ELF-1 (cell line): ENCODE measurements around the gene NXPH1.

Experiments used
- DNase-seq: peaks from one replicate; pipeline ENCODE4 v3.0.0-alpha.2; 2016; ENCODE audit warnings: low read depth, low spot score

NXPH1 gene

DNA sequence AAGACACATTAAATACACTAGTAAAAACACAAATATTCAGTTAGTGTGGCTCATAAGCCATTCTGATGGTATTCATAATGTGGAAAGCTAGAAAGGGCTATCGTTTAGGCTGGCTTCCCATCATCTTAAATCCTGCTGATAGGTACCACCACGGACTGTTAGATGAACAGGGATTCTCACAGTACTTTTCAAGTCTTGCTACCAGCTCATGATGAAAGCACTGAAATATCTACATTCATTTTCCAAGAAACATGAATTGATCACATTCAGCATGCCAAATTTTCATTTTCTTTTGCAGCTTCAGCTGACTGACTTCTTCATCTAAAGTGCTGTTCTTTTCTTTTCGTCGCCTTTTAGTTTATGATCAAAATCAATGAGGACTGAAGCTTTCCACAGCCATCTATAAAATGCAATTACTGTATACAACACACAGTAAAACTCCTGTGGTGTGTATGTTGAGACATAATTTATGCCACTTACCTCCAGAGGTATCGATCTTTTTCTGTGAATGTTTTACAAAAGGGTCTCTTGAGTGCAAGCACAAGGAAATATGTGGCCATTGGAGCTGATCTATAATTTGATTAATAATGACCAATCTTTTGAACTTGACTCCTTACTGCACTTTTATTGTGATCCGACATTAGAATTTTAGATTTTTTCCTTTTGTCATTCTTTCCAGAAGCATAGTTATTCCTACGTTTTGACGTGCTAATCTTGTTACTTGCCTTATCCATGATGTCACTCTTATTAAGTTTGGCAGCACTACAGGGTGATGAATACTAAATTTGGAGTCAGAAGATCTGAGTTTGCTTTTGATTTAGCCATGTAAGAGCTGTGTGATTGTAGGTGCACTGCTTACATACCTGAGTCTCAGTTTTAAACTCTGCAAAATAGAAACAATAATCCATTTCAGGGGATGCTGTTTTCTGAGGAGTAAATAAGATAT, 58.4 kb downstream of the NXPH1 start:
- DNase-seq = no peak

GRCh38 chr7:8499128-8499527, 65.7 kb downstream of the NXPH1 start:
- no peak for DNase-seq

- no peak for DNase-seq
Measured at GRCh38 chr7:8500286-8500685, 66.9 kb downstream of the NXPH1 start.

DNA sequence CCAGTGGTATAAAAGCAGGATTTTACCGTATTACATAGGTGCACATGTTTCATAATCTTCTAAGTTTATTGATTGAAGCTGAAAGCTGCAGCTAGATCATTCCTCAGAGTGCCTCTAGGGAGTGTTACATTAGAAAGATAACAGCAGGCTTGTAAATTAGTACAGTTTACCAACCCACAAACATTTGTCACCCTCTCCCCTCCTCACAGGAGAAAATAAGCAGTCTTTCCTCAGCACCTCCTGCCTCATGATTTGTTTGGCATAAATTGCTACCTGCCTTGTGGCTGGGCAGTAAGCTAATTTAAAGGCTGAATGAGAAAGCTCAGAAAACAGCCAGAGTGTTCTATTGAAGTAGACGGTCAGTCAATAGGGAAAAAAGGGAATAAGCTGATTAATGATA, 74.2 kb downstream of the NXPH1 start:
- DNase-seq = no peak

- DNase-seq = no peak
Measured at GRCh38 chr7:8509621-8510020, 76.2 kb downstream of the NXPH1 start.

GRCh38 chr7:8511855-8512254, 78.4 kb downstream of the NXPH1 start:
- DNase-seq = no peak

- DNase-seq = no peak
Measured at GRCh38 chr7:8514781-8515519, 81.5 kb downstream of the NXPH1 start.

GRCh38 chr7:8515640-8516185, 82.3 kb downstream of the NXPH1 start:
- DNase-seq = no peak

GRCh38 chr7:8516976-8517375, 83.6 kb downstream of the NXPH1 start:
- DNase-seq = no peak

DNA sequence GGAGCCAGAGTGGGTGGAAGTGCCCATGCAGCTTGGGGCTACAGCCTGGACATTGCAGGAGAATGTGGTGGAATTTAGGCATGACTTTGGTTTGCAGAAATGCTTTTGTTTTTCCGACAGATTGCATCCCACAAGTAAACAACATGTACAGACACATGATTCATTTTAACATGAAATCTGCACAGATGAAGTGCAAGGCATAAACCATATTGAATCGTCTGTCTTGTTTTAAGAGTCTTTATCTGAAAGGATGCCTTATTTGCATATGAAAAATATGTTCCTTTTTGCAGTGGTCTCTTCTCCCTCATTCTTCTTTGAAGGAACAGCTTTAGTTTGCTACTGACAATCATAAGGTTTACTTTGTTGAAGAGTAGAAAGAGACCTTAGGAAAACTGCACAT, 94.9 kb downstream of the NXPH1 start:
- no peak for DNase-seq

- no peak for DNase-seq
Measured at GRCh38 chr7:8531991-8532515, 98.6 kb downstream of the NXPH1 start.

- no peak for DNase-seq
Measured at GRCh38 chr7:8536431-8536830, 103.0 kb downstream of the NXPH1 start.

DNA sequence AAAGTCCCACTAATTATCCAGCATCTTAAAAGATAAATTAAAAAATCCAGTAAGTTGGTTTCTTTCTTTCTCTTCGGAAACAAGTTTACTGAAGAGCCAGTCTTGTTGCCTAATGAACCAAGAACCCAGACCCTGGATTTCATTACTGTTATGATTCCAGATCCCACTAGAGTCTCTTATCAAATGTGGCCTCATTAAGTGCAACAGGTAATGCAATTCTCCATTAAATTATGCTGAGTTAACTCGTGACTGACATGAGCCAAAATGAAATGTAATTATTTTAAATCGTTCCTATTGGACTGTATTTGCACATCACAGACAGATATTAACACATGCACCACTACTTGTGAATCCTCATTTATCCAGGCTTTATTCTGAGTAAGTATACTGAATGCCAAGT, 115.6 kb downstream of the NXPH1 start:
- no peak for DNase-seq

- no peak for DNase-seq
Measured at GRCh38 chr7:8560501-8560900, 127.1 kb downstream of the NXPH1 start.

GRCh38 chr7:8561449-8561848, 128.0 kb downstream of the NXPH1 start:
- no peak for DNase-seq

DNA sequence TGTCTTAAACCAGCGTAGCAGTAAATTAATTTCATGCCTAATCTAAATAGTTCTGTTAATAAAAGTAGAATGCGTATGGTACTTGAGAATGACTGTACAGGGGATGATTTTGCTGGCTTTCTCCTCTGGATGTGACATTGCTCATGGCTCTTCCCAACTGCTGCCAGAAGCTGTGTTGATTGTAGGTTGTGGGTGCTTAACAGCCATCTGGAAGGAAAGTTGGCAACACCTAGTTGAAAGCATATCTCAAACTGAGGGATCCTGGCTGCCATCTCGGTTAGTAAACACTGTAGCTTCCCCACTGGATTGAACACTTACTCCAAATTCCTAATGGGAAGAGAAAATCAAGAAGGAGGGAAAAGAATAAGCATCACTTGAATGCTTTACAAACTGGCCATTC, 130.9 kb downstream of the NXPH1 start:
- no peak for DNase-seq

GRCh38 chr7:8566016-8566415, 132.6 kb downstream of the NXPH1 start:
- no peak for DNase-seq

- DNase-seq = no peak
Measured at GRCh38 chr7:8567626-8568025, 134.2 kb downstream of the NXPH1 start.

DNA sequence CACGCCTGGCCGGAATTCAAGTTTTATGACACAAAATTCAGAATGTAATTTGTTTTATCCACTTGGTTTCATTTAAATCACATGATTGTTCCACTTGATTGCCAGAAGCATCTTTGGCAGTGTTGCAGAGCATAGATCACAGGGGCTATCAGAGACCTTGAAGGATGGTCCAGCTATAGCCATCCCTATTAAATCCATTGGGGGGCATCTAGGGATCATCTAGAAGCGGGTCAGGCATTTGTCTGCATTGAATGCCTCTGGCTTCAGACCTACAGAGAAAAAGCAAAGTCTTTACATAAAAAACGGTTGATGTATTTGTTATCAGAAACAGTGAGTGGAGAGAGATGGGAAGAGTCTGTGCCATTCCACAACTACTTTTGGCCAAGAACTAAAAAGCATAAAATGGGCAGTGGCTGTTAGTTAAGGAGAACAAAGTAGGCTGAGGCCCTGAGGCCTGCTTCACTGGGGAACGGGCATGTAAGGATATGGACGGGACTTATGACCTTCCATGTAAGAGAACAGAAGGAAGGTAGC, 146.3 kb downstream of the NXPH1 start:
- no peak for DNase-seq

DNA sequence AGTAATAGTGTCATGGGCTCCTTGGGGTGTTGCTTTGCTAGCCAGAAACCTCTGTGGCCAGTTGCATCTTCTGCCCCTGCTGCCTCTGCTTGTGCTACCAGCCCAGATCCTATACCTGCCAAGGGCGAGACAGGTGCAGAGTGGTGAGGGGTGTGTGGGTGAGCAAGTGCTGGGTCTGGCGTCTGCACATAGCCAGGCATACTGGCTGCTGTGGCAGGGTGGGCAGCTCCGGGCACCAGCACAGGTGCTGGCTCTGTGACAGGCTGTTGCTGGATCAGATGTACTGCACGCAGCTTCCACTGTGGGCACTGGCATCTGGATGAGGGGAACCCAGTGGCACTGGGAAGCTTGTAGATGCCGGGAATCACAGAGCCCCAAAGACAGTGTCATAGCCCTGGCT, 148.4 kb downstream of the NXPH1 start:
- DNase-seq = no peak

GRCh38 chr7:8582728-8583127, 149.3 kb downstream of the NXPH1 start:
- DNase-seq = no peak

DNA sequence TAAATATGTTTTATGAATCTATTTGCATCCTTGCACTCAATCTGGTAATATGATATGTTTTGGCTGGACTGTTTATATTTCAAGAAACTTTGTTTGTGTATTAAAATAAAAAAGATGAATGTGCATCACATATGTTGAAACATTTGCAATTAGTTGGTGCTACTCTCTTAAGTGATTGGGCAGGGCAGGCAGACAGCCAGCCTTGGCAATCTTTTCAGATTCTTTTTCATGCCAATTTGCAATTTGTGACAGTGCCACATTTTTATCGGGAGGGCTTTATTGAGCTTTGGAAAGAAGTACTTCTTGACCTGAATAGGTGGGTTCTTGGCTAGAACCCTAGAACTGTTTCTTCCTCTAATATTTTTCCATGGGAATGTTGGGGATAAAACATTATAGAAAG, 152.2 kb downstream of the NXPH1 start:
- no peak for DNase-seq
